SU-DHL-6 (cell line): ENCODE data around the gene RUNX2.
"Not testable (repeated sequence)": the region's sequence is repeated elsewhere in the genome, so short reads cannot be mapped to it uniquely, and the experiment has no call there.

Source experiments
- H2AFZ ChIP-seq: fragments of 200-600 bp; sonication (generic); 2 replicates; pipeline ENCODE4 v1.6.1; 2014; ENCODE audit warnings: low read depth, mild to moderate bottlenecking, moderate library complexity, mixed read lengths, antibody characterized with exemption, low read length; ENCODE audit not compliant: severe bottlenecking
- H3F3A ChIP-seq: fragments of 200-600 bp; shearing (Covaris generic); 2 replicates; pipeline ENCODE4 v1.6.0; 2016; ENCODE audit warnings: antibody characterized with exemption, mild to moderate bottlenecking; ENCODE audit not compliant: insufficient read depth
- H3K27ac ChIP-seq: fragments of 200-600 bp; sonication (generic); 2 replicates; pipeline ENCODE4 v1.5.1; 2016; ENCODE audit warnings: low read depth, mild to moderate bottlenecking, low read length, moderate library complexity, mixed read lengths
- H3K27me3 ChIP-seq: fragments of 200-600 bp; sonication (generic), shearing (Covaris generic); 2 replicates; pipeline ENCODE4 v1.6.0; 2014; ENCODE audit warnings: mild to moderate bottlenecking, low read length
- H3K36me3 ChIP-seq: fragments of 200-600 bp; sonication (generic); 2 replicates; pipeline ENCODE4 v1.6.1; 2014; ENCODE audit warnings: mild to moderate bottlenecking, low read length, mixed read lengths
- H3K4me2 ChIP-seq: fragments of 300-600, 200-600 bp; shearing (Covaris generic), sonication (generic); 2 replicates; pipeline ENCODE4 v1.6.0; 2014; ENCODE audit warnings: low read length, low read depth, mild to moderate bottlenecking; ENCODE audit not compliant: poor library complexity, severe bottlenecking
- H3K4me3 ChIP-seq: fragments of 200-600 bp; sonication (generic); 2 replicates; pipeline ENCODE4 v1.5.1; 2014; ENCODE audit warnings: antibody characterized with exemption, low read length, mild to moderate bottlenecking, mixed read lengths; ENCODE audit not compliant: insufficient read depth, poor library complexity, severe bottlenecking
- H3K79me2 ChIP-seq: fragments of 200-600 bp; sonication (generic); 2 replicates; pipeline ENCODE4 v1.6.1; 2014; ENCODE audit warnings: mild to moderate bottlenecking, low read length, moderate library complexity; ENCODE audit not compliant: insufficient read depth
- H3K9ac ChIP-seq: fragments of 200-600 bp; sonication (generic); 2 replicates; pipeline ENCODE4 v1.7.0; 2014; ENCODE audit warnings: mild to moderate bottlenecking, low read length
- H3K9me2 ChIP-seq: fragments of 200-600 bp; sonication (generic); replicated peaks from 2 replicates; pipeline ENCODE4 v1.6.1; 2014; ENCODE audit warnings: low read length; ENCODE audit not compliant: insufficient read depth
- H3K9me3 ChIP-seq: fragments of 200-600 bp; sonication (generic); 2 replicates; pipeline ENCODE4 v1.6.1; 2014; ENCODE audit warnings: low read length, mixed read lengths; ENCODE audit not compliant: insufficient read depth
- H4K20me1 ChIP-seq: fragments of 200-600 bp; sonication (generic); 2 replicates; pipeline ENCODE4 v1.6.1; 2014; ENCODE audit warnings: low read depth, mild to moderate bottlenecking, antibody characterized with exemption, low read length, moderate library complexity, mixed read lengths
- EZH2phosphoT487 ChIP-seq: fragments of 200-600 bp; sonication (generic), shearing (Covaris generic); conservative IDR thresholded peaks from 2 replicates; pipeline ENCODE4 v1.6.1; 2018; ENCODE audit warnings: mild to moderate bottlenecking, antibody characterized with exemption, low read length, moderate library complexity, mixed read lengths
- TF ChIP-seq, protein P1 (sequence below): fragments of 200-600 bp; sonication (generic); IDR thresholded peaks from one replicate; pipeline ENCODE4 v1.5.1; 2017; ENCODE audit warnings: antibody characterized with exemption, mild to moderate bottlenecking, low read length, moderate library complexity; ENCODE audit not compliant: insufficient read depth, poor library complexity, severe bottlenecking

RUNX2 gene

DNA sequence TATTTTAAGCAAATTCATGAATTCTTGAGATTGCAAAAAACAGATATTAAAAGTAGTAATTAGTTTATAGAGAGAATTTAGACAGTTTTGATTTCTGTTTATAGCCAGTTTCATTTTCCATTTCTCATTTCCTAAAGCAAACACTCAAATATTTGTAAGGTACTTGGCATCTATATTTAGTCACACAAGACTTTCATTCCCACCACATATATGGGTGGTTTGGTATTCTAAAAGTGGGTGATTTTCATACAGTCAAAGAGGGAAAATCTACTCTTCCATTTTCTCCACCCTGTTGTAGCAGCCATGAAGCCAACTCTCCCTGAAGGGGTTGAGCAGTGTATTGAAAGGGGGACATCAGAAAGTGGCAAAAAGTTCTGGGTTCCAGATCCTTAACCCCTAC lies 230.7 kb downstream of the RUNX2 start:
- no peaks in the 10 kb centered on the region for H3K36me3 ChIP-seq

DNA sequence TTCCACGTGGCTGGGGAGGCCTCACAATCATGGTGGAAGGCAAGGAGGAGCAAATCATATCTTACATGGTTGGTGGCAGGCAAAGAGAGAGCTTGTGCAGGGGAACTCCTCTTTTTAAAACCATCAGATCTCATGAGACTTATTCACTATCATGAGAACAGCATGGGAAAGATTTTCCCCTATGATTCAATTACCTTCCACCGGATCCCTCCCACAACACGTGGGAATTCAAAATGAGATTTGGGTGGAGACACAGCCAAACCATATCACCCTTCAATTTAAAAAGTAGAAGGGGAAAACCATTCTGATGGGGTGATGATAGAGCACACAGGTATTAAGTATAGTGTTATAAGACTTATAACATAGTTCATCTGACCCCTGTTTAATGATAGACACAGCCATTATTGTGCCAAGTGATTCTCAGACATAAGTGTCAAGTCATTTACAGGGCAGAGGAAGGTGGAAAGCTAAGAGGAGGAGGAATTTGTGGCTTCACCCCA lies 232.2 kb downstream of the RUNX2 start:
- H3K4me3 ChIP-seq, H3F3A ChIP-seq, H2AFZ ChIP-seq, H3K9me2 ChIP-seq, H3K4me2 ChIP-seq, H3K27ac ChIP-seq, H3K36me3 ChIP-seq, H3K9ac ChIP-seq, H3K27me3 ChIP-seq, H3K9me3 ChIP-seq, H4K20me1 ChIP-seq, H3K79me2 ChIP-seq: not testable (repeated sequence)

More for the DNA sequence above, 230.7 kb downstream of the RUNX2 start:
- H3K27me3 ChIP-seq = 0 out of 2 replicates have a peak, but pooled peaks cover 3% of the 10 kb centered on the region
- TF ChIP-seq EZH2phosphoT487 = no peak
- TF ChIP-seq, protein P1, sequence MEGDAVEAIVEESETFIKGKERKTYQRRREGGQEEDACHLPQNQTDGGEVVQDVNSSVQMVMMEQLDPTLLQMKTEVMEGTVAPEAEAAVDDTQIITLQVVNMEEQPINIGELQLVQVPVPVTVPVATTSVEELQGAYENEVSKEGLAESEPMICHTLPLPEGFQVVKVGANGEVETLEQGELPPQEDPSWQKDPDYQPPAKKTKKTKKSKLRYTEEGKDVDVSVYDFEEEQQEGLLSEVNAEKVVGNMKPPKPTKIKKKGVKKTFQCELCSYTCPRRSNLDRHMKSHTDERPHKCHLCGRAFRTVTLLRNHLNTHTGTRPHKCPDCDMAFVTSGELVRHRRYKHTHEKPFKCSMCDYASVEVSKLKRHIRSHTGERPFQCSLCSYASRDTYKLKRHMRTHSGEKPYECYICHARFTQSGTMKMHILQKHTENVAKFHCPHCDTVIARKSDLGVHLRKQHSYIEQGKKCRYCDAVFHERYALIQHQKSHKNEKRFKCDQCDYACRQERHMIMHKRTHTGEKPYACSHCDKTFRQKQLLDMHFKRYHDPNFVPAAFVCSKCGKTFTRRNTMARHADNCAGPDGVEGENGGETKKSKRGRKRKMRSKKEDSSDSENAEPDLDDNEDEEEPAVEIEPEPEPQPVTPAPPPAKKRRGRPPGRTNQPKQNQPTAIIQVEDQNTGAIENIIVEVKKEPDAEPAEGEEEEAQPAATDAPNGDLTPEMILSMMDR = no peak
- H3K4me3 ChIP-seq = no peak overlapping the region
- no peaks in the 10 kb centered on the region for H4K20me1 ChIP-seq
- H3K9me3 ChIP-seq = no peaks in the 10 kb centered on the region
- no peak overlapping the region for H2AFZ ChIP-seq
- H3F3A ChIP-seq = no peaks in the 10 kb centered on the region
- H3K27ac ChIP-seq = no peak overlapping the region
- H3K9ac ChIP-seq = no peak overlapping the region
- no peak overlapping the region for H3K4me2 ChIP-seq
- no peaks in the 10 kb centered on the region; the same call in 1 of the 2 replicates for H3K9me2 ChIP-seq
- no peaks in the 10 kb centered on the region for H3K79me2 ChIP-seq

DNA sequence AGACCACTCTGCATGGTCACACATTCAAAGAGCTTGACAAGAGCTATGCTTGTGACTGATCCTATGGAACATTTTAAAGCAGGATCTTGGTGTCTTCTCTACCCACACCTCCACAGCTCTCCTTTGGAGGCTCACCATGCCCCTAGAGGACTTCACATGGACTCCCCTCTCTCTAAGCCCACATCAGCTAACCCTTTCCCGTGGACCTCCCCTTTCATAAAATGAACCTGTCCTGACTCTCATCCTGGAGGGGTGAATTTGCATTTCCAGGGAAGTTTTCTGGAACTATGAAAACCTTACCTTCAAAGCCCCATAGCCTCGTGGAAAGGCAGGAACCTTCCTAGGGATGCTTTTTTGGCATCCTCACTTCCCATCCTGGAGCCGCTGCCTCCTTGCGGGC lies 234.0 kb downstream of the RUNX2 start:
- H3K79me2 ChIP-seq = no peaks in the 10 kb centered on the region
- H4K20me1 ChIP-seq = no peaks in the 10 kb centered on the region
- H3K9ac ChIP-seq = no peak overlapping the region
- H3F3A ChIP-seq = no peaks in the 10 kb centered on the region
- H3K36me3 ChIP-seq = no peaks in the 10 kb centered on the region
- H3K27ac ChIP-seq = no peak overlapping the region
- no peaks in the 10 kb centered on the region for H3K9me3 ChIP-seq
- 0 out of 2 replicates have a peak, but pooled peaks cover 4% of the 10 kb centered on the region for H3K27me3 ChIP-seq
- TF ChIP-seq, protein P1 = no peak
- no peak for TF ChIP-seq EZH2phosphoT487
- H3K9me2 ChIP-seq = no peaks in the 10 kb centered on the region; the same call in 1 of the 2 replicates
- H3K4me3 ChIP-seq = no peak overlapping the region
- H3K4me2 ChIP-seq = no peak overlapping the region
- no peak overlapping the region for H2AFZ ChIP-seq

DNA sequence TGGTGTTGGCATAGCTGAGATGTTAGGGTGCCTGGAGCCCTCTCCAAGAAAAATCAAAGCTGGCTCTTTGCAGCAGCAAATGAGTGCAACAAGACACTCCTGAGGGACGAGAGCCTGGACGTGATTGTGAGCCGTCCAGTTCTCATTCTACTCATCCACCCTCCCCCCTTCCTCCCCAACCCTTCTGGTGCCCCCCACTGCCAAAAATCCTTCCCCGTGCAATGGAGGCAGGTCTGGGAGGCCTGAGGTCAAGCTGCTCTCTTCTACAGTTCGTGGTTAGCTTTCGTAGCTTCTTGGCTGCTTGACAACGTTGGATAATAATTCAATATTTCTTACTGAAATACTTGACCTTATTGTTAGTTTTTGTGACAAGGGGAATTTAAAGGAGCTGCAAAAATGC lies 234.9 kb downstream of the RUNX2 start:
- no peak overlapping the region for H2AFZ ChIP-seq
- H3K4me2 ChIP-seq = no peak overlapping the region
- no peaks in the 10 kb centered on the region for H3K36me3 ChIP-seq
- no peak for TF ChIP-seq EZH2phosphoT487
- TF ChIP-seq, protein P1 = no peak
- no peaks in the 10 kb centered on the region for H4K20me1 ChIP-seq
- no peak overlapping the region for H3K9ac ChIP-seq
- no peaks in the 10 kb centered on the region for H3F3A ChIP-seq
- H3K9me2 ChIP-seq = no peaks in the 10 kb centered on the region; the same call in 1 of the 2 replicates
- H3K27ac ChIP-seq = no peak overlapping the region
- no peaks in the 10 kb centered on the region for H3K79me2 ChIP-seq
- no peaks in the 10 kb centered on the region for H3K9me3 ChIP-seq
- no peak overlapping the region for H3K4me3 ChIP-seq
- H3K27me3 ChIP-seq = 0 out of 2 replicates have a peak, but pooled peaks cover 4% of the 10 kb centered on the region
